Activated CD4-positive, alpha-beta T cell treated with anti-CD3 and anti-CD28 coated beads, Interleukin-2, amount 10 ng/mL, durations not matched to agents 7 days and 5 days (primary cell): ENCODE results near the gene CHID1. TPM values are rescaled to one million over a fixed set of nuclear protein-coding genes. Genes with fewer than 3 reads are reported as not detected.

Source experiments
- CTCF ChIA-PET: fragments of 350-600 bp; sonication (Branson Sonifier 250); formaldehyde crosslinking; loops from one replicate; lab custom pipeline; 2021; ENCODE audit warnings: antibody characterized with exemption; lab: Charles Lee
- POLR2A ChIA-PET: fragments of 350-600 bp; sonication (Branson Sonifier 250); formaldehyde crosslinking; loops from one replicate; lab custom pipeline; 2021; ENCODE audit warnings: antibody characterized with exemption; lab: Charles Lee
- DNase-seq: peaks from one replicate; pipeline ENCODE4 v3.0.0-alpha.2; 2020
- H3K27ac Mint-ChIP-seq: one replicate; pipeline ENCODE4 v1.8.0; 2021; ENCODE audit warnings: mild to moderate bottlenecking, moderate library complexity, mixed read lengths
- H3K27me3 Mint-ChIP-seq: one replicate; pipeline ENCODE4 v1.8.0; 2021; ENCODE audit warnings: mixed read lengths
- H3K36me3 Mint-ChIP-seq: one replicate; pipeline ENCODE4 v1.8.0; 2021; ENCODE audit warnings: low read depth, mixed read lengths
- H3K4me1 Mint-ChIP-seq: one replicate; pipeline ENCODE4 v1.8.0; 2021; ENCODE audit warnings: mixed read lengths
- H3K4me3 Mint-ChIP-seq: one replicate; pipeline ENCODE4 v1.8.0; 2021; ENCODE audit warnings: mild to moderate bottlenecking, moderate library complexity, mixed read lengths
- H3K9me3 Mint-ChIP-seq: one replicate; pipeline ENCODE4 v1.8.0; 2021; ENCODE audit warnings: mixed read lengths
- total RNA-seq, 2 experiments: library from RNA; stranded (reverse); gene quantifications; one replicate each; pipeline ENCODE4 v1.2.3, GENCODE V29; 2021

Gene CHID1
- total RNA-seq, 2 experiments from 2014 or later, result 42.6 to 45.5 TPM

DNA sequence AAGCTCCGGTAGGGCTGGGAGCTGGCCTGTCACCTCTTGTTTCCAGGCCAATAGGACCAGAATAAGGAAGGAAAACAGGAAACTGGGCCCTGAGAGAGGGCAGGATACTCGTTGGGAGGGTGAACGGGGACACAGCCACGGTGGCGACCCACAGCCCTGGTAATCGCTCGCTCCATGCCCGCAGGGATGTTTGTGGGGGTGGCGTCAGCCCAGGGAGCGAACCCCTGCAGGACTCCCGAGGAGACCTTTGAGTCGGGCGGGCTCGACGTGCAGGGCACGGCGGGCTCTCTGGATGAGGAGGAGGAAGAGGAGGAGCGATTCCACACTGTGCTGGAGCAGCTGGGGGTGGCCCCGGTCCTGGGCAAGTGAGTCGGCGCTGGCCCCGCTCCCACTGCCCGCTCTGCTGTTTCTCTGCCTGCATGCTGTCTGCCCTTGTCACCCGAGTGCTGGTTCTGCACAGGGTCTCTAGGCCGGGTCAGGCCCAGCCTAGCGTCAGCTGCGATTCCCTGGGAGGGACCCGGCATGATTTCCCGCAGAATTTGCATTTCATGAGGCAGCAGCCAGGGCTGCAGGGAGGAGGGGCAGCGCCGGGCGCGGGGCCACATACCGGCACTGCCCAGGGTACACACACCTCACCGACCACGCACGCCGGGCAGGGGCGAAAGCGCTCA lies 81.3 kb downstream of the CHID1 start:
- H3K4me1 Mint-ChIP-seq, result peaks cover 46% of the 10 kb centered on the region
- CTCF ChIA-PET, result interaction anchor here (1.4 to 2.2 kb wide), 2 partner anchors 10 to 14 kb away, joined by 4 to 6 read pairs; partner anchors contain the start of genes PNPLA2, POLR2L and TSPAN4
- DNase-seq, result no peak
- peaks cover 46% of the 10 kb centered on the region for H3K27me3 Mint-ChIP-seq
- H3K9me3 Mint-ChIP-seq, result no peaks in the 10 kb centered on the region
- H3K27ac Mint-ChIP-seq, result no peak overlapping the region
- peaks cover 7% of the 10 kb centered on the region for H3K36me3 Mint-ChIP-seq
- POLR2A ChIA-PET, result no interaction called here
- no peak overlapping the region for H3K4me3 Mint-ChIP-seq

DNA sequence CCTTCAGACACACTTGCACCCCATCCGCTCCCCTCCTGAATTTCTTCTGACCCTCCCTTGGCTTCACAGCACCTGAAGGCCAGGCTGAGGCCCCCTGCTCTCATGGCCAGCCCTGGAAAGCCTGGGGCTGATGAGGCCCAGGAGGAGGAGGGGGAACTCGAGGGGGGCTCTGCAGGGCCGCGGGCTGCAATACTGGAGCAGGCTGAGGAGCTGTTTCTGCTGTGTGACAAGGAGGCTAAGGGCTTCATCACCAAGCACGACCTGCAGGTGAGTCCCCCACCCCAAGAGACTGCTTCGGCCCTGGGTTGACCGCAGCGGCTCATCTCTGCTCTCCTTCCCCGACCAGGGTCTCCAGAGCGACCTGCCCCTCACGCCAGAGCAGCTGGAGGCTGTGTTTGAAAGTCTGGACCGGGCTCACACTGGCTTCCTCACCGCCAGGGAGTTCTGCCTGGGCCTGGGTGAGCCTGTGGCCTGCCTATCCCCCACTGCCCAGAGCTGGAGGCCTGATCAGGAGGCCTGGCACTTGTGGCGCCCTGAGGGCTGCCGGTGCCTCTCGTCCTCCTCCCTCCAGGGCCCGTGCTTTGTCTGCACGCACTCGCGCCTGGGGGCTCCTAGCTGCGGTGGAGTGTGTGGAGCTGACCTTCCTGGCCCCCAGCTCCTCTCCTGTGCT lies 82.0 kb downstream of the CHID1 start:
- no peak overlapping the region for H3K27ac Mint-ChIP-seq
- H3K27me3 Mint-ChIP-seq, result peaks cover 42% of the 10 kb centered on the region
- ChIA-PET POLR2A (no interaction called here), CTCF (interaction anchor here (1.4 kb wide), 1 partner anchor 14 kb away, joined by 4 read pairs; the partner anchor contains the start of genes POLR2L and TSPAN4)
- peaks cover 7% of the 10 kb centered on the region for H3K36me3 Mint-ChIP-seq
- peak overlapping the region; percentile 70 for H3K4me3 Mint-ChIP-seq
- H3K9me3 Mint-ChIP-seq, result no peaks in the 10 kb centered on the region
- DNase-seq, result no peak
- H3K4me1 Mint-ChIP-seq, result peaks cover 39% of the 10 kb centered on the region

- Mint-ChIP-seq H3K9me3 (no peaks in the 10 kb centered on the region), H3K4me3 (peak within 1 kb of the TSS; percentile 73), H3K4me1 (peaks cover 37% of the 10 kb centered on the region), H3K27ac (peak within 1 kb of the TSS; percentile 81), H3K27me3 (peaks cover 42% of the 10 kb centered on the region), H3K36me3 (peaks cover 10% of the 10 kb centered on the region)
- no peak for DNase-seq
- CTCF ChIA-PET, result interaction anchor here (1.2 to 1.4 kb wide), 2 partner anchors 15 to 31 kb away, joined by 3 to 4 read pairs; partner anchors contain the start of genes POLR2L and TSPAN4
- POLR2A ChIA-PET, result no interaction called here
These were observed 82.8 kb downstream of the CHID1 start, which contains the start of gene CRACR2B for GRCh38 chr11:827897-828192. CRACR2B (plus strand) TSS chr11:827919; CDS start chr11:828608, 689 bp downstream.

DNA sequence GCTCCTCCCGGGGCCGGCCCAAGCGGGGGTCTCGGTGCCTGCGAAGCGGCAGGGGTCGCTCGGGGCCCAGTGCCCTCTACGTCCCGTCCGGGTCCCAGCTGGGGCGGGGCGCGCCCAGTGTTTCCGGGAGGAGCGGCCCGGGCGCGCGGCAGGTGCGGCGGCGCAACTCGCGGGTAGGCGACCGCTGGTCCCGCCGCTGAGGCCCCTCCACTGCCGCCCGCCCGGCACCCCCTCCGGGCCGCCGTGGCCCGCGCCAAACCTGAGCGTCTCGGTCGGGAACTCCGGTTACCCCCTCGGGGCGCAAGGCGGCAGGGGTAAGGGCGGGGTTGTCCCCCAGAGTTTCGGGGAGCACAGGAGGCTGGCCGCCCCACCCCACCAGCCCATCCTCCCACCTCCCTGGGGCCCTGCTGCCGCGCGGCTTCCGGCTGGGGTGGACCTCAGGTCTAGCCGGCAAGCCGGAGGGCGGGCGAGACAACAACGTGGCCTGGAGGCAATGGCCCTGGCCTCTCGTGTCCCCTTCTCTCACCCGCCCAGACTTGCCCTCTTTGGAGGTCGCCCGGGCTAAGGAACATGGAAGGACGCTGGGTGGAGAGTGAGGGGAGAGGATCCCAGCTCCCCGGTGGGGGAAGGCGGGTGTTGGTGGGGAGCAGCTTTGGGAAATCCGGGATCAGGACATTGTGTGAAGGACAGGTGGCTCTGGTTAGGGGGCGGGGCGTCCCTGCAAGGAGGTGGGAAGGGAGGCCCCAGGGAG lies 83.3 kb downstream of the CHID1 start:
- POLR2A ChIA-PET, result no interaction called here
- H3K4me1 Mint-ChIP-seq, result peaks cover 37% of the 10 kb centered on the region
- H3K9me3 Mint-ChIP-seq, result no peaks in the 10 kb centered on the region
- peaks cover 42% of the 10 kb centered on the region for H3K27me3 Mint-ChIP-seq
- DNase-seq, result peak; percentile 36
- H3K27ac Mint-ChIP-seq, result peak overlapping the region; percentile 81
- peak overlapping the region; percentile 73 for H3K4me3 Mint-ChIP-seq
- CTCF ChIA-PET, result interaction anchor here (1.2 to 1.4 kb wide), 2 partner anchors 16 to 30 kb away, joined by 3 to 4 read pairs; partner anchors contain the start of genes POLR2L and TSPAN4
- peaks cover 10% of the 10 kb centered on the region for H3K36me3 Mint-ChIP-seq

- Mint-ChIP-seq H3K9me3 (no peaks in the 10 kb centered on the region), H3K4me1 (peaks cover 39% of the 10 kb centered on the region), H3K27me3 (peaks cover 39% of the 10 kb centered on the region), H3K36me3 (peaks cover 10% of the 10 kb centered on the region), H3K27ac (peak overlapping the region; percentile 84), H3K4me3 (peak overlapping the region; percentile 73)
- POLR2A ChIA-PET, result no interaction called here
- DNase-seq, result no peak
- CTCF ChIA-PET, result interaction anchor here (1.2 kb wide), 1 partner anchor 30 kb away, joined by 3 read pairs; no protein-coding TSS in a partner anchor
These were observed 83.8 kb downstream of the CHID1 start for GRCh38 chr11:826836-827145.

DNA sequence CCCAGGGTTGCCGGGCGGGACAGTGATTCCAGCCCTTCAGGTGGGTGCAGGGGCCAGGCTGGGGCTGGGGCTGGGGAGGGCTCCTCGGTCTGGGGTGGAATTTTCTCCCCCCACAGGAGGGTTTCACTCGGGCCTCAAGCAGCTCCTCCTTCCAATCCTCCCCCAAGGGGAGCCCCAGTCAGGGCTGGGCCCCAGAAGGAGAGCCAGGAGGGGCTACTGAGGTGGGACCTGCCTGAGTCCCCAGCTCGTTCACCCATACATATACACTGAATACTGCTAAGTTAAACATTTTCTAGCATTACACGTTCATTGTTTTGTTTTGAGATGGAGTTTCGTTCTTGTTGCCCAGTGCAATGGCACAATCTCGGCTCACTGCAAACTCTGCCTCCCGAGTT lies 84.4 kb downstream of the CHID1 start:
- ChIA-PET CTCF (no interaction called here), POLR2A (no interaction called here)
- DNase-seq, result no peak
- Mint-ChIP-seq H3K9me3 (no peaks in the 10 kb centered on the region), H3K4me3 (peak overlapping the region; percentile 73), H3K4me1 (peaks cover 36% of the 10 kb centered on the region), H3K27me3 (peaks cover 33% of the 10 kb centered on the region), H3K36me3 (peaks cover 10% of the 10 kb centered on the region), H3K27ac (peak overlapping the region; percentile 84)

GRCh38 chr11:825366-826226 lies 85.0 kb downstream of the CHID1 start:
- peaks cover 10% of the 10 kb centered on the region for H3K36me3 Mint-ChIP-seq
- ChIA-PET CTCF (no interaction called here), POLR2A (no interaction called here)

DNA sequence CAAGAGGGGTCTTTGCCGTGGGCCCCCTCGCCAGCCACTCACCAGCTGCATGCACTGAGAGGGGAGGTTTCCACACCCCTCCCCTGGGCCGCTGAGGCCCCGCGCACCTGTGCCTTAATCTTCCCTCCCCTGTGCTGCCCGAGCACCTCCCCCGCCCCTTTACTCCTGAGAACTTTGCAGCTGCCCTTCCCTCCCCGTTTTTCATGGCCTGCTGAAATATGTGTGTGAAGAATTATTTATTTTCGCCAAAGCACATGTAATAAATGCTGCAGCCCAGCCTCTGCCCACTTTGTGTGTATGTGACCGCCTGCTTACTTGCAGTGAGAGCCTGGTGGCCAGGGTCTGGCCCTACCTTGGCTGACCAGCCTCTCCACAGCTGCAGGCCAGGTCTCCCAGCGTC lies 85.7 kb downstream of the CHID1 start:
- Mint-ChIP-seq H3K27ac (no peak overlapping the region), H3K36me3 (peaks cover 10% of the 10 kb centered on the region), H3K4me1 (peaks cover 46% of the 10 kb centered on the region), H3K27me3 (peaks cover 25% of the 10 kb centered on the region), H3K9me3 (no peaks in the 10 kb centered on the region), H3K4me3 (no peak overlapping the region)
- DNase-seq, result no peak
- ChIA-PET CTCF (interaction anchor here (1.2 kb wide), 1 partner anchor 23 kb away, joined by 3 read pairs; no protein-coding TSS in a partner anchor), POLR2A (no interaction called here)

More at GRCh38 chr11:825366-826226, 85.0 kb downstream of the CHID1 start:
- peaks cover 40% of the 10 kb centered on the region for H3K4me1 Mint-ChIP-seq
- no peaks in the 10 kb centered on the region for H3K9me3 Mint-ChIP-seq
- no peak for DNase-seq
- no peak overlapping the region for H3K27ac Mint-ChIP-seq
- peaks cover 28% of the 10 kb centered on the region for H3K27me3 Mint-ChIP-seq
- no peak overlapping the region for H3K4me3 Mint-ChIP-seq

GRCh38 chr11:824292-824880 lies 86.2 kb downstream of the CHID1 start:
- ChIA-PET CTCF (interaction anchor here (0.5 to 1.2 kb wide), 2 partner anchors 24 to 111 kb away, joined by 3 to 5 read pairs; no protein-coding TSS in a partner anchor), POLR2A (no interaction called here)
- Mint-ChIP-seq H3K4me3 (no peak overlapping the region), H3K27ac (no peak overlapping the region), H3K9me3 (no peaks in the 10 kb centered on the region), H3K36me3 (peaks cover 10% of the 10 kb centered on the region), H3K27me3 (peaks cover 20% of the 10 kb centered on the region), H3K4me1 (peaks cover 42% of the 10 kb centered on the region)
- DNase-seq, result no peak

DNA sequence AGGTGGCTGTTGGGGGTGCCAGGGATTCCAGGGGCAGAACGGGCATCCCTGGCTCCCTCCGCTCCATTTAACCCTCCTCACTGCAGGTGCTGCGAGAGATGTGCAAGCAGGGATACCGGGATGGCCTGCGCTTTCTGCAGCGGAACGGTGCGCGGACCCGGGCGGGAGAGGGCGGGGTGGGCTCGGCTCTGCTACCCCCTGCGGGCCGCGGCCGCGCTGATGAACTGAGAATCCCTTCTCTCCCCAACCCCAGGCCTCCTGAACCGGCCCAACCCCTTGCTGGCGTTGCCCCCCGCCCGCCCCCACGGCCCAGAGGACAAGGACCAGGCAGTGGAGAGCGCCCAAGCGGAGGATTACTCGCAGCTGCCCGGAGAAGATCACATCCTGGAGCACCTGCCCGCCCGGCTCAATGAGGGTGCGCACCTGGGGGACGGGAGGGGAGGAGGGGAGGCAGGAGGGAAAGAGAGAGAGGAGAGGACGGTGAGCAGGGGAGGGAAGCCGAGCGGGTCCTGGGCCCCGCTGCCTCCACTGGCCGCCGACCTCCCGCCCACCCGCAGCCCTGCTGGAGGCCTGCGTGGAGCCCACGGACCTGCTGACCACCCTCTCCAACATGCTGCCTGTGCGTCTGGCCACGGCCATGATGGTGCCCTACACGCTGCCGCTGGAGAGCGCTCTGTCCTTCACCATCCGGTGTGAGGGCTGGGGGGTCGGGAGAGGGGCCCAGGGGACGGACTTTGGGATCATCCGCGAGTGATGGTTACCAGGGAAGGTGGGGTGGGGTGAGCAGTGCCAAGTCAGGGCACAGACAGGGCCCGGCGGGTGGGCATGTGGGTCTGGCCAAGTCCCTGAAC lies 86.9 kb downstream of the CHID1 start:
- Mint-ChIP-seq H3K4me3 (no peak overlapping the region), H3K4me1 (peaks cover 36% of the 10 kb centered on the region), H3K27me3 (peaks cover 13% of the 10 kb centered on the region), H3K36me3 (peaks cover 10% of the 10 kb centered on the region), H3K9me3 (no peaks in the 10 kb centered on the region), H3K27ac (no peak overlapping the region)
- no peak for DNase-seq
- ChIA-PET CTCF (interaction anchor here (0.5 to 1.2 kb wide), 2 partner anchors 24 to 111 kb away, joined by 3 to 5 read pairs; no protein-coding TSS in a partner anchor), POLR2A (no interaction called here)
